GM10847 (cell line): ENCODE results near the gene MAP3K7CL.

Experiments
- POLR2A ChIP-seq: IDR thresholded peaks from 2 replicates; pipeline ENCODE4 v1.6.1; 2011; ENCODE audit not compliant: insufficient read length; ENCODE audit errors: extremely low read depth

Gene MAP3K7CL, protein sequence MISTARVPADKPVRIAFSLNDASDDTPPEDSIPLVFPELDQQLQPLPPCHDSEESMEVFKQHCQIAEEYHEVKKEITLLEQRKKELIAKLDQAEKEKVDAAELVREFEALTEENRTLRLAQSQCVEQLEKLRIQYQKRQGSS

DNA sequence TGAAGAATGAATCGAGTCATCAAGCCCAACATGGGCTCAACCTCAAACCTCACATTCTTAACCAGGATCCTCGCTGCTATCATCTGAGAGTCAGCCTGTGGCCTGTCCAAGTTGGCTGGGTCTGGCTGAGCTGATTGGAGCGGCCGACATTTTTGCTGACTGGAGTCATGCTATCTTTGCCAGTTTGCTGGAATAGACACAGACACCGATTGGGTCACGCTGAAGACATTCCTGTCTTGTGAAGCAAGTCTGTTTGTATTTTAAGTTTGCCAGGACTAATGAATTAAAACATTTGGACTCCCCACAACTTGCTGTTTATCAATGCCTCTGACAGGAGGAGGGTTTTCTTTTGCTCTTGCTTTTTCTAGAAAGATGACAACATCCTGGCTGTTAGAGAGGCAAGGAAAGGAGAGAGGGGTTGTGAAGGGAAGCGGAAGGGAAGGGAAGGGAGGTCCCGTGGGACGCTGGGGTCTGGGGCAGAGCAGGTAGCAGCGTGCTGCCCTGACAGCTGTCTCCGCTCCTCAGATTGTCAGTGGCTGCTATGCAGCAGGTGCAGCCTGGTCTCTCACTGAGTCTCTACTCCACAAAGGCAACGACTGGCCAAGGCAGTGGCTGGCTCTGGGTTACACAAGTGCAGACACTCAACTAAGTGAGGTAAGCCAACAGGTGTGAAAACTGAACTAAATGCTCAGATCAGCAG is at the start of gene MAP3K7CL:
MAP3K7CL (plus strand) TSS at position 375 of the 700 bp plus-strand sequence. CDS start 2,701 bp downstream, outside the sequence.
- TF ChIP-seq POLR2A: no peak

DNA sequence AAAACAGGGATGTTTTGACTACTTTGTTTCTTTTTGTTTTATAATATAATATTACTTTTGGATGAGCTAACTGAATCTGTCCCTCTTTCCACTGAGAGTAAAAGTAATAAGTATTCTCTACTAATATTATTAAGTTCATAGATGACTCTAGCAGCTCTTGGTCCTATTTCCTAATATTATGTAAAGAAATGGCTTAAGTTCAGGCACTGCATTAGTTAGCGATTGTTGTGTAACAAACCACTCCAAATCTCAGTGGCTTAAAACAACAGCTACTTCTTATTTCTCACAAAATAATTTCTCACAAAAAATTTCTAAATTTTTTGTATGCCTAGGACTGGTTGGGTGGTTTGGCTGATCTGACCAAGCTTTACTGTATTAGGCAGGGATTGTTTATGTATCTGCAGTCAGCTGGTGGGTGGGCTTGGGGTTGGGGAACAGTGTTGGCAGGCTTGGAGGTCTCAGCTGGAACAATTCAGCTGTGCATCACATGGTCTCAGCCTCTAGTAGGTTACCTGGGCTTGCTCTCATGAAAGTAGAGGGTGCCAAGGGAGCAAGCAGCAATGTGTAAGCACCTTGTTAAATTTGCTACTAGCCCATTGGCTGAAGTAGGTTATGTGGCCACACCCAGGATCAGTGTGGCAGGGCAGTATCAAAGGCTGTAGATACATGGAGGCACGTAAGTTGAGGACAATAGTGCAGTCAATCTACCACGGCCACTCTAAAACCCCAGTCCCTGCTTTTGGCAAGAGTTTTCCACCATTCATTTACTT is 48.2 kb upstream of the MAP3K7CL start:
- TF ChIP-seq POLR2A: no peak

DNA sequence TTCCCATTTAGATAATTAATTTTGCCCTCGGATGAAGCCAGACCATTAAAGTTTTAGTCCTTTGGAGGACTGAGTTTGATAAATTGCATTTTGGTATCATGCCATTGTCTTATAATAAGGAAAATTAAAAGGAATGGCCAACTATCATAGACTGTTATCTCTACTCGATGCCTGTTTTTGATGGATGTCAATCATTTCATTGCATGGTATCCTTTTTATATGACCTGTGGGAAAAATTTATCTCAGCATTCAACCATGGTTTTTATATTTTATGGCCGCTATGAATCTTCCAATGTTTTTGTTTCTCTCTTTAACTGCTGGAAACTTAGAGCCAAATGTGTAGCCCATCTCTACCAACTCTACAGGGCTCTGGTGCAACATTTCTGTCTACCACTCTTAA is 47.1 kb upstream of the MAP3K7CL start:
- TF ChIP-seq POLR2A: no peak

DNA sequence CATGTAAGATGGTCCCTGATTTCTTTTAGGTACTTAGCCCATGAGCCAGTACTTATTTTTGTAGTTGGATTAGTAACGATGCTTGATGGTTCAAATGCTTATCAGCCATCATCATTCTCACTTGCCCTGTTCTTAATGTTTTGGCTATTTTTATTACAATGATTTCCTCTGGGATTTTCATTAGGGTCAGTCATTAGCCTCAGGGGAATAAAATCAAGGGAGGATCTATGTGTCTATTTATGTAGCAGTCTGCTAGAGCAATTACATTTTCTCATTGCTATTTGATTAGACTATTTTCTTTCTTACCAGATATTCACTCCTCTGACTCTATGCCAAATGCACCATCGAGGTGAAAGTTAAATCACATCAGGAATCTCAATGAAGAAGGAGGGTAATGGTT is 46.1 kb upstream of the MAP3K7CL start:
- TF ChIP-seq POLR2A: no peak

DNA sequence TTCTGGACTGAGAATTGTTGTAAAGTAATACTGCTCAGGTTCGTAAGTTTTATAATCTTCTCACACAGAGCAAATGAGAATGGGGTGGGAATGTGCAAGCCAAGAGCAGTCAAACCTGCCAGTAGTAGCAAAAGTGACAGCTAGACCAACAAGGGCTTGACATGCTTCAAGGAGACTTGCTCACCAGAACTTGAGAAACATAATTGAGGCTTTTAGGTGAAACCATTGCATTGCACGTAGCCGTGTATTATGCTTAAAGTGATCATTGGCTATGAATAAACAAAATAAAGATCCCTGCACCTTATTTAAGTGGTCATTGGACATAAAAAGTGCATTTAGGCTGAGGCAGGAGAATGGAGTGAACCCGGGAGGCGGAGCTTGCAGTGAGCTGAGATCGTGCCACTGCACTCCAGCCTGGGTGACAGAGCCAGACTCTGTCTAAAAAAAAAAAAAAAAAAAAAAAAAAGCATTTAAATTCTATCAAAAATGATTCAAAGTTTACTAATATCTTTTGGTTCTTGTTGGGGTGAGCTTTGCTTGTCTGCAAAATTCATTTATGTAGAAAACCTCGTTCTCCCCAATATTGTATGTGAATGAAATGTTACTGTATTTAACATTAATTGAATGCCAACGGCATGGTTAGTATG is 45.2 kb upstream of the MAP3K7CL start:
- TF ChIP-seq POLR2A: no peak

DNA sequence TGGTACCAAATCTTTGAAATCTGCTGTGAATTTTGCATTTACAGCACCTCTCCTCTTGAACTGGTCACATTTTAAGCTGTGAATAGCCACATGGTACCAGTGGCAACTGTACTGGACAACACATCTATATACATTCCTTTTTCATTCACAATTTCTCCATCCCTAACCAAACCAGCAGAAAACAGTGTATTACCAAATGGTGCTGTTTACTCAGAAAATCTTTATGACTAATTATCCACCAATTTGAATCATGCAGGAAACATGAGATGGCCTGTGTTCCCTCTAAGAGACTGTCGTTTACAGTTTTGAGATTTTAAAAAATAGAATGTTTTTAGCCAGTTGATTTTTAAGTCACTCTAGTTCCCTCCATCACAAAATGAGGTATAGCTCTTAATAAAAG is 39.4 kb upstream of the MAP3K7CL start:
- TF ChIP-seq POLR2A: no peak

DNA sequence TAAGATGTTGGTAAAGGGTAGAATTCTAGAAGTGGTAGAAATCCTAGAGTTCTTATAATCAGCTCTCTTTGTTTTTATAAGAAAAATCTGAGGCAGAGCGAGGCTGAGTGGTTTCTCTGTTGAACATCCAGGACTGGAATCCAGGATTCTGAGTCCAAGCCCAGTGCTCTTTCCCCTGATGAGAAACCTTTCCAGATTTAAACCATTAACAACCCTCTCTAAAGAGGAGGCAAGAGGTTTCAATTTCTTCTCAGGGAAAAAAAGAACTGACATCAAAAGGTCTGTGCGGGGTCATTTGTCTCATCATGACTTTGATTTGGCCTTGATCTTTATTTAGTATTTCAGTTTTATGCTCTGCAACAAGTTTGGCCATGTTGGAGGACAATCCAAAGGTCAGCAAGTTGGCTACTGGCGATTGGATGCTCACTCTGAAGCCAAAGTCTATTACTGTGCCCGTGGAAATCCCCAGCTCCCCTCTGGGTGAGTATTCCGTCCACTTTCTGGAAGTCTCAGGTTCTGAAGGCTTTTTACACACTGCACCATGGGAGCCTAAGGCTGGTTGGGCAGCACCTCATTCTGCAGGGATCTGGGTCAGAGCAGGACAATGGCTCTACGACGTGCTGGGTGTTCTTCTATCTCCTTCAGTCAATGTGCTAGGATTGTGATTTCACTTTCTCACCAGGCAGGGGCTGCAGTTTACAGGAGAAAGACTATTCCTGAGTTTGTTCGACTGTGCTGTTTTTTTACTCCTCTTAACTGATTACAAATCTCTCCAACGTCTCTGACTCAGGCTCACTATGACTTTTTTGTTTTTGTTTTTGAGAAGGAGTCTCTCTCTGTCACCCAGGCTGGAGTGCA is 38.1 kb upstream of the MAP3K7CL start:
- no peak for TF ChIP-seq POLR2A

DNA sequence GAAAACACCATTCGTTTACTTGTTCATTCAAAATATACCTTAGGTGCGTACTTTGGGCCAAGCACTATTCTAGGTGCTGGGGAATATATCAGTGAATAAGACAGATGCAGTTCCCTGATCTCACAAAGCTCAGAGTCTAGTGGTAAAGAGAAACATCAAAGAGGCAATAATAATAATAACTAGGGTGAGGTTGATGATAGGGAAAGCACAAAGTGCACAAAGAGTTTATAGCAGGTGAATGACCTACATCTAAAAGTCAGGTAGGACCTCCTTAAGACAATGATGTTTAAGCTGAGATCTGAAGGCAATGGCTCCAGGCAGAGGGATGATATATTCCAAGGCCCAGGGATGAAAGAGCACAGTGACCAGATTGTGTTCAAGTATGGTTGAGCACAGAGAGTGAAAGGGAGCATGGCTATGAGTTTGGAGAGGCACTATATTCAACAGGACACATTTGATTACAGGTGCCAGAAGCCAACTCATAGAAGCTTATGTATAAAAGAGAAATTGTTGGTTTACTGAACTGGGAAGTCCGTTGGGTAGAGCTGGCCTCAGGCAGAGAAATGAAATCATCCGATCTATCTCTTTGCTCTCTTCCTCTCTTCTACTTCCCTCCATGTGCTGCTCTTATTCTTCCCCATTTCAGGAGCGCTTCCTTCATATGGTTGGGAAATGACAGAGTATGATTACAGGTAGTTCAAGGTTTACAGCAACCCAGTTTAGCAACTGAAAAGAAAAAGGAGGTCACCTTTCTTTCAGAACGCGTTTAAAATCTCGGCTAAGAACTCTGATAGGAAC is 34.0 kb upstream of the MAP3K7CL start:
- TF ChIP-seq POLR2A: no peak

DNA sequence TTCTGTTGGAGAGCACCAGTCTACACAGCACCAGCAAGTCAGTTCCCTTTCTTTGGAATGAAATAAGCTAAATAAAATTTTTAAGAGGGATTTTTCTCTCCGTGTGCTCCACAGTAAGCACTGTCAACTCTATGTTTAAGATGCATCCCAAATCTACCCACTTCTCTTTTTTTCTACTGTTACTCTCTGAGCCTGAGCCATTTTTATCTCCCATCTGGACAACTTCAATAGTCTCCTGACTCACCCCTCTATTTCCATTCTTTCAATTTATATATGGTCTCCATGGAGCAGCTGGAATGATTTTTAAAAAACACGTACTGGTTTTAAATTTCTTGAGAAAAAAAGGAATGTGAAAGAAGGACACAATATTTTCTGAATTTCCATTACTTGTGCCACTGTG is 32.3 kb upstream of the MAP3K7CL start:
- TF ChIP-seq POLR2A: no peak

DNA sequence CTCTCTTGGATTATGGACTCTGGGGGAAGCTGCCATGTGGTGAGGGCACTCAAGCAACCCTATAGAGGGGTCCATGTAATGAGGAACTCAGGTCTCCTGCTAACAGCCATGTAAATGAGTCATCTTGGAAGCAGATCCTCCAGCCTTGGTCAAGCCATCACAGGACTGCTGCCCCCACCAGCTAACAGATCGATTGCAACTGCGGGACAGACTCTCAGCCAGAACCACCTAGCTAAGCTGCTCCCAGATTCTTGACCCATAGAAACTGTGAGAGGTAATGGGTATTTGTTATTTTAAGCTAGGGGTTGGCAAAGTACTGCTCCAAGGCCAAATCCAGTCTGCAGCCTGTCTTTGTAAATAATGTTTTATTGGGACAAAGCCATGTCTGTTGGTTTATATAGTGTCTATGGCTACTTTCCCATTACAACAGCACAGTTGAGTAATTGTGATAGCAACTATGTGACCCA is 27.6 kb upstream of the MAP3K7CL start:
- no peak for TF ChIP-seq POLR2A

DNA sequence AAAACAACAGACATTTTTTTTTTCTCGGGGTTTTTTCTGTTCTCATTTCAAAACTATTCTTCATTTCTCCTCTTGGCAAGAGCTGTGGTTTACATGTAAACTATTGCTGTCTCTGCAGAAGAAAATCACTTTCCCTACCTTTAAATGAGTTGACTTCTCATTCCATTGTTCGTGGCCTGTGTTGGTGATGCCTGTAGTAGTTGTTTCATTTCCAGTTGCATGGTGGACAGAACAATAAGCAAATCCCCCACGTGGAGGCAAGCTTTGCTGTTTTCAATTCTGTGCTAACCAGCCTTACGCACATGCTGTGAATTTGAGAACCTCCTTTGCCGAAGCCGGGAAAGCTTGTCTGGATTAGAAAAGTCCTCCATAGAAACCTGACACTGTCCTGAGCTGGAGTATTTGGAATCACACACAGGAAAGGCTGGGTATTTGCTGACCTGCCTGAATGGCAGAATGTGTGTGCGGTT is 26.2 kb upstream of the MAP3K7CL start:
- TF ChIP-seq POLR2A: no peak

DNA sequence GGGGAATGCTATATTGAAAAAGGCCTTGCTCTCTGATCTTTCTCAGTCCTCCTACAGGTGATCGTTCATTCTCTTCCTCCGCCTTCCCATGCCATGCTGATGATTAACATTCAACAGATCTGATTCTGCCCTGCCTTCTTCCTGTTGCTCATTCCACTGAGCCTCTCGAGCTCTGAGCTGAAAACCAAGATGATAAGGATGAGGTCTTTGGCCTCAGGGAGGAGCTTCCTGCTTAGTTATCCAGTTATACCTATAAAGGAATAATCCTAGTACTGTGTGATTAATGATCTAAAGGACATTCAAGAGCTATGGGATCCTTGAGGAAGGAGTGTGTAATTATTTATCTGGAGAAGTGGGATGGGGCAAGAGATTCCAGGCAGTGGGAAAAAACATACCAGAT is 25.2 kb upstream of the MAP3K7CL start:
- no peak for TF ChIP-seq POLR2A

DNA sequence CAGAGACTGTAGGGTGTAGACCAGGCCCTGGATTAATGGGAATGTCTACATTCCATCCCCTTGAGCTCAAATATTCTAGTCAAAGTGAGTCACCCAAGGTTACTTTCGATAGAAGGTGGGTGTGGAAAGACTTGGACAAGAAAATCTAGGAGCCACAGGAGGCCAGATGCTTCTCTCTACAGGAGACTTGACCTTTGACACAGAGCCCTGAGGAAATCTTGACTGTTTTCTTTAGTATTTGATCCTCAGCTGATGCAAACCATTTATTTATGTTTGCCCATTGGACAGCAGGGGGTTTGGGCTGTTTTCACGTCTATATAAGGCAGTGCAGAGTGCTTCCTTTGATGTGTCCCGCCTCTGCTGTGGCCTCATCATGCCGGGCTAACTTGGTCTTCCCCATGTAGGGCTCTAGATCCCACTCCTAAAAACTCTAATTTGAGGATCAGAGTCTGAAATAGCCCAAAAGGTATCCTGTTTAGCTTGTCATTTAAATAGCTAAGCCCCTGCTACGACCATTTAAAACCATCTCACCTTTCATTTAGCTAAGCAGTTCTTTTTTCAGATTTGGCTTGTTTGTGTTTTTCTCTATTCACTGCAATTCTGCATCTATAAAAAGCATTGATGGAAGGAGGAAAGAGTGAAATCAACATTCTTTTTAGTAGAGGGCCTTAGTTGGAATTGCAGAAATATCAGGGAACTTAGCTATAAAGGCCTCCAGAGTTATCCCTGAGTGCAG is 15.5 kb upstream of the MAP3K7CL start:
- no peak for TF ChIP-seq POLR2A
